Measurements from ENCODE around the gene TMEM168. TPM values are rescaled to one million over a fixed set of nuclear protein-coding genes. Genes with fewer than 3 reads are reported as not detected.
"Not testable (repeated sequence)": the region's sequence is repeated elsewhere in the genome, so short reads cannot be mapped to it uniquely, and the experiment has no call there.

The TMEM168 gene
- polyA plus RNA-seq (2013): 9.6 TPM in 2 replicates

GRCh38 chr7:112789817-112790585 lies at the start of gene TMEM168:
Gene TMEM168 (minus strand): TSS chr7:112790393. CDS start chr7:112784825, 5,568 bp downstream.
- Histone ChIP-seq H4K91ac (ENCODE audit: low read depth, low read length) (peak within 1 kb of the TSS; percentile 92), H2AFZ (ENCODE audit: insufficient read depth, low read length, poor library complexity) (peak within 1 kb of the TSS; percentile 95), H4K8ac (ENCODE audit: low read depth, low read length) (peak within 1 kb of the TSS; percentile 99), H2AK5ac (ENCODE audit: low read length) (no peak within 1 kb of the TSS), H3K23ac (ENCODE audit: low read length) (no peak within 1 kb of the TSS), H3K79me1 (ENCODE audit: low read length) (peaks cover 10% of the 10 kb centered on the region), H3K9me3 (ENCODE audit: insufficient read depth, low read depth, low read length) (no peaks in the 10 kb centered on the region), H3K4ac (ENCODE audit: low read depth, low read length) (peak within 1 kb of the TSS; percentile 90), H3K4me1 (ENCODE audit: control insufficient read depth in 1 of 2, insufficient read depth in 2 of 2, low read length in 2 of 2) (peaks cover 2 to 6% of the 10 kb centered on the region in 2 experiments), H2BK120ac (ENCODE audit: insufficient read depth, low read length, poor library complexity) (peak within 1 kb of the TSS; percentile 87), H3K9ac (ENCODE audit: low read length) (peak within 1 kb of the TSS; percentile 83), H3K14ac (ENCODE audit: low read length) (peak within 1 kb of the TSS; percentile 98), H2BK5ac (ENCODE audit: low read depth, low read length, poor library complexity) (peak within 1 kb of the TSS; percentile 85), H3K36me3 (ENCODE audit: control insufficient read depth in 1 of 2, insufficient read depth in 2 of 2, low read length in 2 of 2) (no peaks in the 10 kb centered on the region), H3K4me2 (ENCODE audit: low read length) (peak within 1 kb of the TSS; percentile 84), H3K27ac (ENCODE audit: low read depth, low read length) (peak within 1 kb of the TSS; percentile 88), H3K18ac (ENCODE audit: low read length) (peak within 1 kb of the TSS; percentile 98), H3K4me3 (ENCODE audit: low read depth, low read length) (peak within 1 kb of the TSS; percentile 90), H3K79me2 (ENCODE audit: control insufficient read depth, insufficient read depth, low read length, poor library complexity) (peaks cover 9% of the 10 kb centered on the region), H2BK12ac (ENCODE audit: low read length) (peak within 1 kb of the TSS; percentile 67), H4K12ac (ENCODE audit: low read depth, low read length) (peak within 1 kb of the TSS; percentile 95), H3K27me3 (ENCODE audit: insufficient read depth, low read length) (no peaks in the 10 kb centered on the region)
- WGBS (ENCODE audit: extremely low coverage, insufficient coverage, insufficient read length): no CpG with 5 or more reads among the region's 67 CpGs
- DNase-seq: peak; percentile 57 to 82

GRCh38 chr7:112835928-112836327 lies 45.7 kb upstream of the TMEM168 start:
- H3K79me1 ChIP-seq (ENCODE audit: low read length); H3K9me3 ChIP-seq (ENCODE audit: insufficient read depth, low read depth, low read length); H3K18ac ChIP-seq (ENCODE audit: low read length); H2BK5ac ChIP-seq (ENCODE audit: low read depth, low read length, poor library complexity); H4K8ac ChIP-seq (ENCODE audit: low read depth, low read length); H4K12ac ChIP-seq (ENCODE audit: low read depth, low read length); H3K23ac ChIP-seq (ENCODE audit: low read length); H3K9ac ChIP-seq (ENCODE audit: low read length); H4K91ac ChIP-seq (ENCODE audit: low read depth, low read length); H2AK5ac ChIP-seq (ENCODE audit: low read length); H3K4me2 ChIP-seq (ENCODE audit: low read length); H3K79me2 ChIP-seq (ENCODE audit: control insufficient read depth, insufficient read depth, low read length, poor library complexity); H2BK120ac ChIP-seq (ENCODE audit: insufficient read depth, low read length, poor library complexity); H3K4me3 ChIP-seq (ENCODE audit: low read depth, low read length); H3K27me3 ChIP-seq (ENCODE audit: insufficient read depth, low read length); H3K36me3 ChIP-seq (ENCODE audit: control insufficient read depth in 1 of 2, insufficient read depth in 2 of 2, low read length in 2 of 2); H3K4me1 ChIP-seq (ENCODE audit: control insufficient read depth in 1 of 2, insufficient read depth in 2 of 2, low read length in 2 of 2); H2BK12ac ChIP-seq (ENCODE audit: low read length); H3K27ac ChIP-seq (ENCODE audit: low read depth, low read length); H3K4ac ChIP-seq (ENCODE audit: low read depth, low read length); H2AFZ ChIP-seq (ENCODE audit: insufficient read depth, low read length, poor library complexity); DNase-seq; H3K14ac ChIP-seq (ENCODE audit: low read length): not testable (repeated sequence)
- no CpG with 5 or more reads among the region's 4 CpGs for WGBS (ENCODE audit: extremely low coverage, insufficient coverage, insufficient read length)

- H2BK12ac ChIP-seq (ENCODE audit: low read length): no peak overlapping the region
- no peaks in the 10 kb centered on the region for H3K79me1 ChIP-seq (ENCODE audit: low read length)
- H4K8ac ChIP-seq (ENCODE audit: low read depth, low read length): no peak overlapping the region
- no peak overlapping the region for H3K14ac ChIP-seq (ENCODE audit: low read length)
- no peak overlapping the region for H3K9ac ChIP-seq (ENCODE audit: low read length)
- no peaks in the 10 kb centered on the region for H3K79me2 ChIP-seq (ENCODE audit: control insufficient read depth, insufficient read depth, low read length, poor library complexity)
- no peak overlapping the region for H2AK5ac ChIP-seq (ENCODE audit: low read length)
- H3K27ac ChIP-seq (ENCODE audit: low read depth, low read length): no peak overlapping the region
- no peak for DNase-seq
- H3K4me1 ChIP-seq (ENCODE audit: control insufficient read depth in 1 of 2, insufficient read depth in 2 of 2, low read length in 2 of 2): no peaks in the 10 kb centered on the region
- H2AFZ ChIP-seq (ENCODE audit: insufficient read depth, low read length, poor library complexity): no peak overlapping the region
- no peak overlapping the region for H4K12ac ChIP-seq (ENCODE audit: low read depth, low read length)
- no CpG with 5 or more reads among the region's 3 CpGs for WGBS (ENCODE audit: extremely low coverage, insufficient coverage, insufficient read length)
- no peak overlapping the region for H3K4me3 ChIP-seq (ENCODE audit: low read depth, low read length)
- H3K23ac ChIP-seq (ENCODE audit: low read length): no peak overlapping the region
- no peak overlapping the region for H2BK120ac ChIP-seq (ENCODE audit: insufficient read depth, low read length, poor library complexity)
- no peak overlapping the region for H3K4me2 ChIP-seq (ENCODE audit: low read length)
- no peaks in the 10 kb centered on the region for H3K9me3 ChIP-seq (ENCODE audit: insufficient read depth, low read depth, low read length)
- H3K4ac ChIP-seq (ENCODE audit: low read depth, low read length): no peak overlapping the region
- H4K91ac ChIP-seq (ENCODE audit: low read depth, low read length): no peak overlapping the region
- no peak overlapping the region for H2BK5ac ChIP-seq (ENCODE audit: low read depth, low read length, poor library complexity)
- peaks cover 3% of the 10 kb centered on the region in 2 experiments for H3K36me3 ChIP-seq (ENCODE audit: control insufficient read depth in 1 of 2, insufficient read depth in 2 of 2, low read length in 2 of 2)
- no peak overlapping the region for H3K18ac ChIP-seq (ENCODE audit: low read length)
- no peaks in the 10 kb centered on the region for H3K27me3 ChIP-seq (ENCODE audit: insufficient read depth, low read length)
These were observed 42.9 kb upstream of the TMEM168 start for GRCh38 chr7:112833082-112833481.

- no peak overlapping the region for H2BK12ac ChIP-seq (ENCODE audit: low read length)
- H3K27ac ChIP-seq (ENCODE audit: low read depth, low read length): no peak overlapping the region
- peaks cover 3 to 5% of the 10 kb centered on the region in 2 experiments for H3K36me3 ChIP-seq (ENCODE audit: control insufficient read depth in 1 of 2, insufficient read depth in 2 of 2, low read length in 2 of 2)
- no peak overlapping the region for H4K91ac ChIP-seq (ENCODE audit: low read depth, low read length)
- H2BK120ac ChIP-seq (ENCODE audit: insufficient read depth, low read length, poor library complexity): no peak overlapping the region
- no peak overlapping the region for H3K4me2 ChIP-seq (ENCODE audit: low read length)
- H4K12ac ChIP-seq (ENCODE audit: low read depth, low read length): no peak overlapping the region
- H3K14ac ChIP-seq (ENCODE audit: low read length): no peak overlapping the region
- H2AFZ ChIP-seq (ENCODE audit: insufficient read depth, low read length, poor library complexity): no peak overlapping the region
- no peak overlapping the region for H3K18ac ChIP-seq (ENCODE audit: low read length)
- no peaks in the 10 kb centered on the region for H3K27me3 ChIP-seq (ENCODE audit: insufficient read depth, low read length)
- H2BK5ac ChIP-seq (ENCODE audit: low read depth, low read length, poor library complexity): no peak overlapping the region
- H3K23ac ChIP-seq (ENCODE audit: low read length): no peak overlapping the region
- no peak overlapping the region for H3K4ac ChIP-seq (ENCODE audit: low read depth, low read length)
- no peak overlapping the region for H2AK5ac ChIP-seq (ENCODE audit: low read length)
- H4K8ac ChIP-seq (ENCODE audit: low read depth, low read length): no peak overlapping the region
- H3K79me2 ChIP-seq (ENCODE audit: control insufficient read depth, insufficient read depth, low read length, poor library complexity): no peaks in the 10 kb centered on the region
- no peak for DNase-seq
- no peaks in the 10 kb centered on the region for H3K4me1 ChIP-seq (ENCODE audit: control insufficient read depth in 1 of 2, insufficient read depth in 2 of 2, low read length in 2 of 2)
- no peaks in the 10 kb centered on the region for H3K79me1 ChIP-seq (ENCODE audit: low read length)
- H3K4me3 ChIP-seq (ENCODE audit: low read depth, low read length): no peak overlapping the region
- no peaks in the 10 kb centered on the region for H3K9me3 ChIP-seq (ENCODE audit: insufficient read depth, low read depth, low read length)
- H3K9ac ChIP-seq (ENCODE audit: low read length): no peak overlapping the region
These were observed 40.6 kb upstream of the TMEM168 start for GRCh38 chr7:112830769-112831168.
